Measurements from ENCODE around the gene LANCL2.

- TF ChIP-seq POLR2AphosphoS5 (IDR thresholded peaks at IDR 0.05; ENCODE audit: control insufficient read depth, insufficient read depth, low read depth, low read length) (no peak), POLR2A (conservative IDR thresholded peaks at IDR 0.05) (no peak), ZNF224 (CRISPR knock-in tag; IDR thresholded peaks at IDR 0.05) (no peak), ELF1 (tag; IDR thresholded peaks at IDR 0.05) (no peak), AFF4 (CRISPR knock-in tag; IDR thresholded peaks at IDR 0.05) (no peak), ZBTB26 (CRISPR knock-in tag; IDR thresholded peaks at IDR 0.05) (no peak), HOXB6 (CRISPR knock-in tag; IDR thresholded peaks at IDR 0.05; ENCODE audit: borderline replicate concordance) (no peak), KDM5B (IDR thresholded peaks at IDR 0.05; ENCODE audit: insufficient replicate concordance, low read depth, low read length) (no peak), ZFX (CRISPR knock-in tag; IDR thresholded peaks at IDR 0.05) (no peak)
- TF ChIP-seq, protein P1, sequence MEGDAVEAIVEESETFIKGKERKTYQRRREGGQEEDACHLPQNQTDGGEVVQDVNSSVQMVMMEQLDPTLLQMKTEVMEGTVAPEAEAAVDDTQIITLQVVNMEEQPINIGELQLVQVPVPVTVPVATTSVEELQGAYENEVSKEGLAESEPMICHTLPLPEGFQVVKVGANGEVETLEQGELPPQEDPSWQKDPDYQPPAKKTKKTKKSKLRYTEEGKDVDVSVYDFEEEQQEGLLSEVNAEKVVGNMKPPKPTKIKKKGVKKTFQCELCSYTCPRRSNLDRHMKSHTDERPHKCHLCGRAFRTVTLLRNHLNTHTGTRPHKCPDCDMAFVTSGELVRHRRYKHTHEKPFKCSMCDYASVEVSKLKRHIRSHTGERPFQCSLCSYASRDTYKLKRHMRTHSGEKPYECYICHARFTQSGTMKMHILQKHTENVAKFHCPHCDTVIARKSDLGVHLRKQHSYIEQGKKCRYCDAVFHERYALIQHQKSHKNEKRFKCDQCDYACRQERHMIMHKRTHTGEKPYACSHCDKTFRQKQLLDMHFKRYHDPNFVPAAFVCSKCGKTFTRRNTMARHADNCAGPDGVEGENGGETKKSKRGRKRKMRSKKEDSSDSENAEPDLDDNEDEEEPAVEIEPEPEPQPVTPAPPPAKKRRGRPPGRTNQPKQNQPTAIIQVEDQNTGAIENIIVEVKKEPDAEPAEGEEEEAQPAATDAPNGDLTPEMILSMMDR (IDR thresholded peaks at IDR 0.05 in 2 of 3, conservative IDR thresholded peaks at IDR 0.05 in 1 of 3; ENCODE audit: insufficient read depth in 2 of 3, low read depth in 1 of 3, low read length in 3 of 3), result no peak
- TF ChIP-seq, protein P2, sequence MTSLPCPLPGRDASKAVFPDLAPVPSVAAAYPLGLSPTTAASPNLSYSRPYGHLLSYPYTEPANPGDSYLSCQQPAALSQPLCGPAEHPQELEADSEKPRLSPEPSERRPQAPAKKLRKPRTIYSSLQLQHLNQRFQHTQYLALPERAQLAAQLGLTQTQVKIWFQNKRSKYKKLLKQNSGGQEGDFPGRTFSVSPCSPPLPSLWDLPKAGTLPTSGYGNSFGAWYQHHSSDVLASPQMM (CRISPR knock-in tag; IDR thresholded peaks at IDR 0.05), result no peak
These were observed 60.1 kb downstream of the LANCL2 start for GRCh38 chr7:55425141-55425752.
